Smooth muscle cell (in vitro differentiated cells): ENCODE results near the gene CCDC15. TPM values are rescaled to one million over a fixed set of nuclear protein-coding genes. Genes with fewer than 3 reads are reported as not detected.

Source experiments
- DNase-seq: peaks from one replicate; lab custom pipeline; 2025; ENCODE audit not compliant: unreplicated experiment; lab: John Stamatoyannopoulos, UW
- H2AFZ ChIP-seq: fragments of 200-600 bp; sonication (generic); 2 replicates; pipeline ENCODE4 v1.6.0; 2016; ENCODE audit warnings: antibody characterized with exemption, low read depth, mild to moderate bottlenecking
- H3F3A ChIP-seq: fragments of 200-600 bp; sonication (generic); 2 replicates; pipeline ENCODE4 v1.6.0; 2017; ENCODE audit warnings: antibody characterized with exemption, low read depth
- H3K27ac ChIP-seq: fragments of 200-600 bp; sonication (generic); 2 replicates; pipeline ENCODE4 v1.5.1; 2016; ENCODE audit warnings: low read depth, mild to moderate bottlenecking
- H3K27me3 ChIP-seq: fragments of 200-600 bp; sonication (generic); 2 replicates; pipeline ENCODE4 v1.6.1; 2016; ENCODE audit warnings: low read depth, mild to moderate bottlenecking
- H3K36me3 ChIP-seq: fragments of 200-600 bp; sonication (generic); 2 replicates; pipeline ENCODE4 v1.5.1; 2016; ENCODE audit warnings: low read depth
- H3K4me1 ChIP-seq: fragments of 200-600 bp; sonication (generic); 2 replicates; pipeline ENCODE4 v1.5.1; 2016; ENCODE audit warnings: low read depth
- H3K4me2 ChIP-seq: fragments of 200-600 bp; sonication (generic); 2 replicates; pipeline ENCODE4 v1.6.0; 2016; ENCODE audit warnings: mild to moderate bottlenecking
- H3K4me3 ChIP-seq: fragments of 200-600 bp; sonication (generic); 2 replicates; pipeline ENCODE4 v1.5.1; 2016; ENCODE audit warnings: mild to moderate bottlenecking
- H3K79me2 ChIP-seq: fragments of 200-600 bp; sonication (generic); 2 replicates; pipeline ENCODE4 v1.6.0; 2016; ENCODE audit warnings: low read depth, mild to moderate bottlenecking
- H3K9ac ChIP-seq: fragments of 200-600 bp; sonication (generic); 2 replicates; pipeline ENCODE4 v1.6.0; 2016; ENCODE audit warnings: low read depth
- H3K9me3 ChIP-seq: fragments of 200-600 bp; sonication (generic); replicated peaks from 2 replicates; pipeline ENCODE4 v1.5.1; 2016; ENCODE audit warnings: low read depth
- H4K20me1 ChIP-seq: fragments of 200-600 bp; sonication (generic); 2 replicates; pipeline ENCODE4 v1.6.0; 2016; ENCODE audit warnings: low read depth
- WGBS: methylation state at CpG from one replicate; pipeline ENCODE4 v1.1.7; 2016; ENCODE audit warnings: low lambda C conversion rate; 5-methylcytosine and 5-hydroxymethylcytosine counted together
- polyA plus RNA-seq: library from polyadenylated mRNA; unstranded; fragments of >200 nt; fragmentation: Nextera tagmentation; extraction: Ambion mirVana; gene quantifications from 2 replicates; pipeline ENCODE4 v1.2.1, GENCODE V29; 2016
- total RNA-seq: library from RNA; depleted of rRNA; stranded (reverse); fragments of >200 nt; gene quantifications from 2 replicates; pipeline ENCODE4 v1.2.3, GENCODE V29; 2014
- TF ChIP-seq, protein P1 (sequence below): fragments of 200-600 bp; sonication (generic); IDR thresholded peaks from 2 replicates; pipeline ENCODE4 v1.5.1; 2017; ENCODE audit warnings: borderline replicate concordance, mild to moderate bottlenecking, antibody characterized with exemption; ENCODE audit not compliant: insufficient read depth, poor library complexity, severe bottlenecking

Gene CCDC15, protein sequence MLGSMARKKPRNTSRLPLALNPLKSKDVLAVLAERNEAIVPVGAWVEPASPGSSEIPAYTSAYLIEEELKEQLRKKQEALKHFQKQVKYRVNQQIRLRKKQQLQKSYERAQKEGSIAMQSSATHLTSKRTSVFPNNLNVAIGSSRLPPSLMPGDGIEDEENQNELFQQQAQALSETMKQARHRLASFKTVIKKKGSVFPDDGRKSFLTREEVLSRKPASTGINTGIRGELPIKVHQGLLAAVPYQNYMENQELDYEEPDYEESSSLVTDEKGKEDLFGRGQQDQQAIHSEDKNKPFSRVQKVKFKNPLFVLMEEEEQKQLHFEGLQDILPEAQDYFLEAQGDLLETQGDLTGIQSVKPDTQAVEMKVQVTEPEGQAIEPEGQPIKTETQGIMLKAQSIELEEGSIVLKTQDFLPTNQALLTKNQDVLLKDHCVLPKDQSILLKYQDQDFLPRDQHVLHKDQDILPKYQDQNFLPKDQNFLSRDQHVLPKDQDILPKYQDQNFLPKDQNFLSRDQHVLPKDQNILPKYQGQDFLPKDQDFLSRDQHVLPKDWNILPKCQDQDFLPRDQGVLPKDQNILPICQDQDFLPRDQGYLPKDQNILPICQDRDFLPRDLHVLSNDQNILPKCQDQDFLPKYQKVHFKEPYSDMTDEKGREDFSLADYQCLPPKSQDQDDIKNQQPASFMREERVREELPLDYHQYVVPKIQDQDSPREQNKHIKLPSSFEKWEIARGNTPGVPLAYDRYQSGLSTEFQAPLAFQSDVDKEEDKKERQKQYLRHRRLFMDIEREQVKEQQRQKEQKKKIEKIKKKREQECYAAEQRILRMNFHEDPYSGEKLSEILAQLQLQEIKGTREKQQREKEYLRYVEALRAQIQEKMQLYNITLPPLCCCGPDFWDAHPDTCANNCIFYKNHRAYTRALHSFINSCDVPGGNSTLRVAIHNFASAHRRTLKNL
- total RNA-seq: 2.7 and 4.0 TPM in 2 replicates
- polyA plus RNA-seq: 1.2 and 1.9 TPM in 2 replicates

DNA sequence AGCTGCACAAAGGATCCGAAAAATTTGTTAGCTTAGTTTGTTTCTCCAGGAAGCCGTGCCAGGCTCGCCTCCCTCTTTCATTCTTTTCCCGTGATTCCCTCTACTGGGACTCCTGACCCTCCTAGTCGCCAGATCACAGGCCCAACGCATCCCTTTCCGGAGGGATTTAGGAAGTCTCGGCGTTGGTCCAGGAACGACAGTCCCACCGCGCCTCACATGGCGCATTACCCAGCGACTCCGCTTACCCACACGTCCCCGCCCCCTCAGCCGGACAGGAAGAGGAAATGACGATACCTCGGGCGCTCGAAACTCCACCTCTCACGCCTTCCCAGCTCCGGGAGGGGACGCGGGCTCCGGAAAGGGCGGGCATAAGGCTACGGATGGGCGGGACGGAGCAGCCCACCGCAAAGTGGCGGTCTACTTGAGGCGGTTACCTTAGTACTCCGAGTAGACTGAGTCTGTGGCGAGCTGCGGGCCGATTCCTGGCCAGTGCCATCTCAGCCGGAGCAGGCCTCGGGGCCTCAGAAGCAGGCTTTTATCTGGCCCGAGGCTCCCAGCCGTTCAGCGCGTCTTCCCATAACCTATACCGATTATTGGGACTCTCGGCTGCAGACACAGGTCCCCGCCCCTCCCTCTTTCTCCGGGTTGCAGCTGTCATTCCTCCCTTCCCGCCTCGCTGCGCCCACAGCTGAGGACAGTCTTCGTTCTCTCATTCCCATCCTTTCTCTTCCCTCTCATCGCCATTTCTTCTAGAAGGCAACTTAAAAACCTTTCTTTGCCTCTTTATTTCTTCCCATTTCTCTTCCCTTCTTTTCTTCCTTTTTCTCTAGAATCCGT, at the start of gene CCDC15:
Gene CCDC15, plus strand, starts transcription at position 450 of the 837 bp plus-strand sequence. CDS start 531 bp downstream, outside the sequence.
- peak within 1 kb of the TSS; percentile 61 for H3K4me3 ChIP-seq
- H3K4me2 ChIP-seq: peak within 1 kb of the TSS; percentile 90
- peak within 1 kb of the TSS; percentile 91 for H3K27ac ChIP-seq
- H3K4me1 ChIP-seq: peaks cover 15% of the 10 kb centered on the region
- WGBS: 2% methylated on average over 50 of the region's 54 CpGs
- TF ChIP-seq, protein P1, sequence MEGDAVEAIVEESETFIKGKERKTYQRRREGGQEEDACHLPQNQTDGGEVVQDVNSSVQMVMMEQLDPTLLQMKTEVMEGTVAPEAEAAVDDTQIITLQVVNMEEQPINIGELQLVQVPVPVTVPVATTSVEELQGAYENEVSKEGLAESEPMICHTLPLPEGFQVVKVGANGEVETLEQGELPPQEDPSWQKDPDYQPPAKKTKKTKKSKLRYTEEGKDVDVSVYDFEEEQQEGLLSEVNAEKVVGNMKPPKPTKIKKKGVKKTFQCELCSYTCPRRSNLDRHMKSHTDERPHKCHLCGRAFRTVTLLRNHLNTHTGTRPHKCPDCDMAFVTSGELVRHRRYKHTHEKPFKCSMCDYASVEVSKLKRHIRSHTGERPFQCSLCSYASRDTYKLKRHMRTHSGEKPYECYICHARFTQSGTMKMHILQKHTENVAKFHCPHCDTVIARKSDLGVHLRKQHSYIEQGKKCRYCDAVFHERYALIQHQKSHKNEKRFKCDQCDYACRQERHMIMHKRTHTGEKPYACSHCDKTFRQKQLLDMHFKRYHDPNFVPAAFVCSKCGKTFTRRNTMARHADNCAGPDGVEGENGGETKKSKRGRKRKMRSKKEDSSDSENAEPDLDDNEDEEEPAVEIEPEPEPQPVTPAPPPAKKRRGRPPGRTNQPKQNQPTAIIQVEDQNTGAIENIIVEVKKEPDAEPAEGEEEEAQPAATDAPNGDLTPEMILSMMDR: no peak
- H4K20me1 ChIP-seq: no peaks in the 10 kb centered on the region
- H3K27me3 ChIP-seq: peaks cover 9% of the 10 kb centered on the region
- H3K36me3 ChIP-seq: no peaks in the 10 kb centered on the region
- DNase-seq: peak; percentile 78
- no peaks in the 10 kb centered on the region for H3K79me2 ChIP-seq
- H3F3A ChIP-seq: peaks cover 4% of the 10 kb centered on the region
- no peaks in the 10 kb centered on the region for H3K9me3 ChIP-seq
- H2AFZ ChIP-seq: peak within 1 kb of the TSS; percentile 99
- peak within 1 kb of the TSS; percentile 82 for H3K9ac ChIP-seq

DNA sequence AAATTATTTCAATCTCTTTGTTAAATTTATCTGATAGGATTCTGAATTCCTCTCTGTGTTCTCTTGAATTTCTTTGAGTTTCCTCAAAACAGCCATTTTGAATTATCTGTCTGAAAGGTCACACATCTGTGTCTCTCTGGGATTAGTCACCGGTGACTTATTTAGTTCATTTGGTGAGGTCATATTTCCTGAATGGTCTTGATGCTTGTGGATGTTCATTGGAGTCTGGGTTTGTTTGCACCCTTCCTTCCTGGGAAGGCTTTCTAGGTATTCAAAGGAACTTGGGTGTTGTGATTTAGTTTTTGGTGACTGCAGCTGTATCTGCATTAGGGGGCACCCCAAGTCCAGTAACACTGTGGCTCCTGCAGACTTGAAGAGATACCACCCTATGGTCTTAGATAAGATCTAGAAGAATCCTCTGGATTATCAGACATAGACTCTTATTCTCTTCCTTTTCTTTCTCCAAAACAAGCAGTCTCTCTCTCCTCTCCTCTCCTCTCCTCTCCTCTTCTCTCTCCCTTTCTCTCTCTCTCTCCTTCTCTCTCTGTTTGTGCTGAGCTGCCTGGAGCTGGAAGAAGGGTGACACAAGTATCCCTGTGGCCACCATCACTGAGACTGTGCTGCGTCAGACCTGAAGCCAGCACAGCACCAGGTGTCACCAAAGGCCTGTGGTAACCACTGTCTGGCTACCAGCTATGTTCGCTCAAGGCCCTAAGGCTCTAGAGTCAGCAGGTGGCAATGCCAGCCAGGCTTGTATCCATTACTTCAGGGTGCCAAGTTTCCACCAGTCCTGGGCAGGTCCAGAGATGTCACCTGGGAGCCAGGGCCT, 38.2 kb upstream of the CCDC15 start:
- Histone ChIP-seq H3K4me2 (no peak overlapping the region), H3K9me3 (no peaks in the 10 kb centered on the region), H3K4me1 (peaks cover 4% of the 10 kb centered on the region), H3K36me3 (no peaks in the 10 kb centered on the region), H3K27ac (no peak overlapping the region), H3K79me2 (no peaks in the 10 kb centered on the region), H2AFZ (no peak overlapping the region), H4K20me1 (no peaks in the 10 kb centered on the region), H3K27me3 (no peaks in the 10 kb centered on the region), H3F3A (no peaks in the 10 kb centered on the region), H3K4me3 (no peak overlapping the region), H3K9ac (no peak overlapping the region)
- TF ChIP-seq, protein P1: no peak
- no peak for DNase-seq
- WGBS: 78% methylated on average over 3 of the region's 3 CpGs

DNA sequence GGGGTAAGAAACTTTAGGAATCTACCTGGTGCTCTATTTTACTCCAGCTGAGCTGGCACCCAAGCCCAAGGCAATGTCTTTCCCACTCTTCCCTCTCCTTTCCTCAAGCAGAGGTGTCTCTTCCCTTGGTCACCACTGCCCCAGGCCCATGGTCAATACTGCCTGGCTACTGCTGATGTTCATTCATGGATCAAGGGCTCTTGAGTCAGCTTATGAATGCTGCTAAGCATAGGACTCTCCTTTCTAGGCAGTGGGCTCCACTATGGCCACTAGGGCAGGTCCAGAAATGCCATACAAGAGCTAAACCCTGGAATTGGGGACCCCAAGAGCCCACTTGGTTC, 37.7 kb upstream of the CCDC15 start:
- Histone ChIP-seq H3K9ac (no peak overlapping the region), H3K36me3 (no peaks in the 10 kb centered on the region), H3K27me3 (no peaks in the 10 kb centered on the region), H3K79me2 (no peaks in the 10 kb centered on the region), H3K4me2 (no peak overlapping the region), H3K4me1 (peaks cover 4% of the 10 kb centered on the region), H3K9me3 (no peaks in the 10 kb centered on the region), H3K27ac (no peak overlapping the region), H4K20me1 (no peaks in the 10 kb centered on the region), H3F3A (no peaks in the 10 kb centered on the region), H3K4me3 (no peak overlapping the region), H2AFZ (no peak overlapping the region)
- DNase-seq: no peak
- TF ChIP-seq, protein P1: no peak
